Measurements from ENCODE around the gene TM4SF20. TPM values are rescaled to one million over a fixed set of nuclear protein-coding genes. Genes with fewer than 3 reads are reported as not detected.

Gene TM4SF20
- not detected in 2 replicates for total RNA-seq

- intact Hi-C loops (cut with micrococcal nuclease), result no loop called here
Observed at GRCh38 chr2:227379095-227379494, at the start of gene TM4SF20. TM4SF20 (minus strand) TSS chr2:227379306; CDS start chr2:227379268, 38 bp downstream.

DNA sequence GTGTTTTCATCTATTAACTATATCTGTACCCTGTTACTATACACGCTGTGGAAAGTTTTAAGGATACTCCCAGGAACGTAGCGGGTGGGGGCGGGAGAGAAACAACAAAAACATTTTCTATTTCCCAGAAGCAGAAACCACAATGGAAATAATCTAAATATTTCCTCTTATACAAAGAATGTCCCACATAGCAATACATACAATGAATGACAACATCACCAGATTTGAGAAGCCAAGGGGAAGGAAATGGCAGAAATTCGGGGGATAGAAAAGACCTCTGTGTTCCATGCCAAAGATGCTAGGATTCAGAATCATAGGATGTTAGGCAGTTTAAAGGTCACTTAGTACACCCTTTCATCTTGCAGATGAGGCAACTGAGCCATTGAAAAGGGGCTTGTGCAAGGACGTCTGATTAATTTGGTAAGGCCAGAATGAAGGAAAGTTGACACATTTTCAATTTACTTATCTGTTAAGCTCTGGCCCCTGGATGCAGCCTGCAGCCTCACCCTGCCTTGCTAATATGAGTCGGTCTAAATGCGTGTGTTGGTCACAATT lies 49.7 kb upstream of the TM4SF20 start:
- intact Hi-C loops (cut with micrococcal nuclease), result no loop called here

- intact Hi-C loops (cut with micrococcal nuclease), result no loop called here
Observed at GRCh38 chr2:227423656-227424499, 44.8 kb upstream of the TM4SF20 start.

DNA sequence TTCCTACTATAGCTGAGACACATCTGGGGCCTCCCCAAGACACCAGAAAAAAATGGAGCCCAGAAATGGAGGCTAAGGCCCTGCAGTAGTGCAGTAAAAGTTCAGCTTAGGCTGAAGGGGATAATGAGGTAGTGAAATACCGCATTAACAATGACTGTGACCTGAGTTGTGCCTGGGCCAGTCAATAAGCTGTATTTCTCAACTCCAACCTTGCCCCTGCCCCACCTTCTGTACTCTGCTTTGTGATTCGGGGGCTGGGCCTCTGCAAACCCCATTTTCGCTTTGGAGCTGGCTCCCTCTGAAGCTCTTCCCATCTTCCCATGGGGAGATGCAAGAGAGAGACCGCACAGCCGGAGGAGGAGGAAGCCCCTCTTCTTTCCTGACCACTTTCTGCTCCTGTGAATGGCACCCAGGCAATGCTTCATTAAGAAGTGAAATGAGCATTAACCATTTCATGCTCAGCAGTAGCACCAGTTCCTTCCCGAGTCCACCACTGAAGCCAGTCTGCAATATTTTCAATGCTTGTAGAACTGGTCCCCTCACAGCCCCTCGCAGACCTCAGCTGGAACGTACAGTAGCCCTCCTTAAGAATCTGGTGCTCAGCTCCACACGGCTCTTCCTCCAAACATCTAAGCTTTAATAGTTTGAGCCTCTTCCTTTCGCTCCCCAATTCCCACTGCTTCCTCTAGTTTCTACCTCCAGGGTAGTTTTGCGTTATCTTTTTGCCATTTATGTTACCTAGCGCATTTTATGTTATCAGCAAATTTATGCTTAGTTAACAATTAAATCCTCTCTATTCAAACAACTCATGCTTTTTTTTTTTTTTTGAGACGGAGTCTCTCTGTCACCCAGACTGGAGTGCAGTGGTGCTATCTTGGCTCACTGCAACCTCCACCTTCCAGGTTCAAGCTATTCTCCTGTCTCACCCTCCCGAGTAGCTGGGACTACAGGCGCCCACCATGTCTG lies 41.3 kb upstream of the TM4SF20 start:
- intact Hi-C loops (cut with micrococcal nuclease), result no loop called here

GRCh38 chr2:227416701-227417100 lies 37.6 kb upstream of the TM4SF20 start:
- intact Hi-C loops (cut with micrococcal nuclease), result no loop called here

DNA sequence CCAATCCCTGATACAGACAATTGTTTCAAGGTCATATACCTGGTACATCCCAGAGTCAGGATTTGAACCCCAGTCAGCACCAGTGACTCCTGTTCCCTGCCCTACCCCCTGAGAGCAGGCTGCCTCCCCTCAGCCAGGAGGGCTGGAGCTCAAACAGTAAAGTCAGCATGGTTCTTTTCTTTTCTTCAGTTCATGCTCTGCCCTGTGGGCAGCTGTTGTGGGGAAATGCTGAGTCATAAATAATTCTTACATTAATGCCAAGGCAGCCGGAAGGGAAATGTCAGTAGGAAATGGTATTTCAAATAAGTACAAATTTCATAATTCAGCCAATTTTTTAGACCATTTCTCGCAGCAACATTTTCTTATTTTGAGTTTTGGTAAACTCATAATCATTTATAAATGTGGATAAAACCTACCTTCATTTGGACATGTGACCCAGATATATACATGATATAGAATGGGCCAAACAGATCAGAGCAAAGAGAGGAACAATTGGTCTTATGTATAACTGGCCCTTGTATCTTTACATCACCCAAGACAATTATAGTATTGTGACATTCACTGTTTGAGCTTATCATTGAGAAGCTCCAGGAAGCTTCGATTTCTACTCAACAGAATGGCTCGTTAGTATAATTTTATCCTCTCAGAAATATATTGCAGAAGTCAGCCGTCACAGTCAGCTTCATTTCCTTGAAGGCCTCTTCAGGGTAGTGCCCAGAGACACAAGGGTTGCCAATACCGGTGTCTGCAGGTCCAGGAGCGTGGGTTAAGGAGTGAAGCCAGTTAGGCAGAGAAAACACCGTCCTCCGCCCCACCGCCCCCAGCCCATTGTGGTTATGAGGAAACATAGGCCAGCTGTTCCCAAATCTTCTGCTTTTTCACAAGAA lies 36.7 kb upstream of the TM4SF20 start:
- intact Hi-C loops (cut with micrococcal nuclease), result no loop called here

- intact Hi-C loops (cut with micrococcal nuclease), result no loop called here
Observed at GRCh38 chr2:227414846-227415245, 35.7 kb upstream of the TM4SF20 start.

- intact Hi-C loops (cut with micrococcal nuclease), result no loop called here
Observed at GRCh38 chr2:227413371-227413770, 34.3 kb upstream of the TM4SF20 start.

- intact Hi-C loops (cut with micrococcal nuclease), result no loop called here
Observed at GRCh38 chr2:227412877-227413276, 33.8 kb upstream of the TM4SF20 start.

GRCh38 chr2:227411990-227412350 lies 32.9 kb upstream of the TM4SF20 start:
- intact Hi-C loops (cut with micrococcal nuclease), result loop anchor here (1.0 to 2.0 kb wide), 3 partner anchors 50 to 87 kb away; partner anchors contain the start of genes AGFG1 and MFF

DNA sequence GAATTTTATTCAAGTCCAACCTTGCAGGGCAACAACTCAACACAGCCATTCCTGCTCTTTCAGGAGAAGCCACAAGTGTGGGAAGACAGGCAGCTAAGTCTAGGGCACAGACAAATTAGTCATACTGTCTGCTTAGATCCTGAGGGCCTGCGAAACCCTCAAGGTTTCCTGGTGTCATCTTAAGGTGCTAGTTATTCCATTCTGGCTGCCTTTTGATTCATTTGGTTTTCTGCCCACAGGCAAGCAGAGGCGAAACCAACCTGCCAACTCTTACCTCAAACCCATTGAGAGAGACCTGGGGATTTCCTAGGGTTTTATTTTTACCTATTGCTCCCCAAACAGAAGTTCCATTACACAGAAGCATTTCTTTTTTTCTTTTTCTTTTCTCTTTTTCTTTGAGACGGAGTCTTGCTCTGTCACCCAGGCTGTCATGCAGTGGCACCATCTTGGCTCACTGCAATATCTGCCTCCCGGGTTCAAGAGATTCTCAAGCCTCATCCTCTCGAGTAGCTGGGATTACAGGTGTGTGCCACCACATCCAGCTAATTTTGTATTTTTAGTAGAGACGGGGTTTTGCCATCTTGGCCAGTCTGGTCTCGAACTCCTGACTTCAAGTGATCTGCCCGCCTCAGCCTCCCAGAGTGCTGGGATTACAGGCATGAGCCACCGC lies 32.3 kb upstream of the TM4SF20 start:
- intact Hi-C loops (cut with micrococcal nuclease), result loop anchor here (1.0 to 2.0 kb wide), 3 partner anchors 51 to 86 kb away; partner anchors contain the start of genes AGFG1 and MFF

DNA sequence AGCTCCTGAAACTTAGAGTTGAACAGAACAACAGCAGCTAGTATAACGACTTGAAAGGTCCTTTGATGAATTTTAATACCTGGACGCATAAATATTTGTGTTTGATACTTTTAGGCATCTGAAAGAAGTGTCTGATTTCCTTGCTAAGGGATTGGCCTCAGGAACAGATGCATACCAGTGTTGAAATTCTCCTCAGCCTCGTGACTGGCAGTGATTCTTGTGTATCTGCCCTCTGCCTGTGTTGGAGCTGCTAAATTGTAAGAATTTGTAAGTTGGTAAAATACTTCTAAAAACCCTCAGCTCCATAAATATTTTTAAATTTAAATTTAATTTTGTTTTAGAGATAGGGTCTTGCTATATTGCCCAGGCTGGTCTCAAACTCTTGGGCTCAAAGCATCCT lies 31.1 kb upstream of the TM4SF20 start:
- intact Hi-C loops (cut with micrococcal nuclease), result loop anchor here (2.0 kb wide), 1 partner anchor 63 kb away; the partner anchor contains the start of gene AGFG1

DNA sequence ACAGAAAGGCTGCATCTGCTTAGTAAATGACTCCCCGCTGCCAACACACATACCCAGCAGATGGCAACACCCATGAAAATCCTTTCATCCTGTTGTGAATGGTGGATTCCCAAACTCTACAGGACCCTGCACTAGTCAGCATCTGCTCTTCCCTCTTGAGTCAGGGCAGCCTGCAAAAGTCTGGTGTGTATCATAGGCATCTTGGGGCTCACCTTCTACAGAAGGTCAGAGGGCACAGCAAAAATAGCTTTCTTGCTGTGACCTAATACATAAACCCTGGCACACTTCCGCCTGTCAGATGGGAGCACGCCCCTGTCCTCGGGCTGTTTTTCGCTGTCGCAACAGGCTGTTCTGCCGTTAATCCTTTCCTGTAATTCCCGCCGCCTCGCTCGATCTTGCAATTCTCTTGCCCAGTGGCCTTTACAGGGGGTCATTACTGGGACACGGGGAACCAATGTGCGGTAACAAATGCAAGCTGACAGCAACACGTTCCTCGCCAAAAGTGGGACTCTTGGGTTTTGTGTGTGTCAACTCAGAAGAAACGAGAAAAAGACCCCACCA lies 28.6 kb upstream of the TM4SF20 start:
- intact Hi-C loops (cut with micrococcal nuclease), result loop anchor here (2.0 to 10.0 kb wide), 2 partner anchors 359 to 457 kb away; no protein-coding TSS in a partner anchor

DNA sequence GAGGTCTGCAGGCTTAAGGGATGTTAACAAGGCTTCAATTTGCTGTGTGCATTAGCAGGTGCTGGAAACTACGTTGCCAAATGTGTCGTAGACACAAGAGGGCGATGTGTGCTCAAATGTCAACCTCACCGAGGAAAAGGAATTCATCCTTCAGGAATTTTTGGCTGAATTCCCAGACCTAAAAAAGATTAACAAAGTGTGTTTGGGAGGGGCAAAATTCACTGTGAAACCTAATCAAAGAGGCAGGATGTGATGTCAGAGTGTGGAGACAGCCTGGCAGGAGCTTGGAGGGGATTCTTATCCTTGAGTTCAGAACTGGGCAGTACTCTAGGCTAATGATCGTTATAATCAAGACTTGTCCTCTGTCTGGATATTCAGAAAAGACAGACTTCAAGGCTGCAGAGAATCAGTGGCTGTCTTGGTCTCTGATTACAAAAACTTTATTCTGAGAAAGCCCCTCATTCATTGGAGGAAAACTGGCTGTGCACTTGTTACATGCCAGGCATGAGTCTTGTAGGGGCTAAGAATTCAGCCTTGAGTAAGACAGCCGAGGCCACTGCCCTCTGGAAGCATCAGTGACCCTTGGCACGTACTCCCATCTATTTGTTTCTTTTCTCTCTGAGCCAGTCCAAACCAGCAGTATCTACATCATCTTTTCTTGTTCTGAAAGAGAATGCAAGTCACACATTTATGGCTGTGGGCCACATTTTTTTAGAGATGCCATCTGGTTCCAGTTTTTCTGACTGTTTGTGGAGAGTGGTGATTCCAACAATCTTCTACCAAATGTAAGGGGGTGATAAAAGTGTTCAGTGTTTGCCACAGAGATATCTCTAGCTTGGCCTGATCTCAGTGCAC lies 27.3 kb upstream of the TM4SF20 start:
- intact Hi-C loops (cut with micrococcal nuclease), result loop anchor here (1.0 to 10.0 kb wide), 3 partner anchors 252 to 458 kb away; no protein-coding TSS in a partner anchor

DNA sequence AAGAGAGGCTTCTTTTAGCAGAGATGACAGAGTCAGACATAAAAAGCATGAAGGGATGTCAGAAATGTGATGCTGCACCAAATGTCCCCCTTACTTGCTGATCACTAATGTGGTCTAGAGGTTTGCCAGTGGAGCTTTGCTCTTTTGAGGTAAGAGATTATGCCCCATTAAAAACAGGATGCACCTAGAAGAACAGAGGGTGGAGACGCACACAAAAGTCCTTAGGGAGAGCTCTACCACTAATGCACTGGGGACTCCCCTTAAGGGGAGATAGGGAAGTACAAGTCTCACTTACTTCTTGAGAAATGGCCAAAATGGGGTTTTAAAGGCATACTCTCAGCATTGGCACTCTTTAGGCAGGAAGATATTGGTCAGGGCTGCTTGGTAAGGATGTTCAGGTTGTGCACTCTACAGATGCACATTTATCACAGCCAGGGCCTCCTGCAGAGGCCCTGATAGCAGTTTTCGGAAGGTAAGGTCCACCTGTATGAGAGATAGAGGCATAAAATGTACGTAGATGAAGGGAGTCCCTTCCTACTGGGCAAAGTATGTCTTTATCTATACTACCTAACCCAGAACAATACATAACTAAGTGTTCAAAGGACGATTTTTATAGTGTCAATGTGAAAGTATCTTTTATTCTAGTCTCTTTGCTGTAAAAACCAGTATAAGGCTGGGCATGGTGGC lies 25.6 kb upstream of the TM4SF20 start:
- intact Hi-C loops (cut with micrococcal nuclease), result loop anchor here (10.0 kb wide), 1 partner anchor 460 kb away; no protein-coding TSS in a partner anchor

- intact Hi-C loops (cut with micrococcal nuclease), result loop anchor here (10.0 kb wide), 1 partner anchor 462 kb away; no protein-coding TSS in a partner anchor
Observed at GRCh38 chr2:227402959-227403358, 23.9 kb upstream of the TM4SF20 start.

DNA sequence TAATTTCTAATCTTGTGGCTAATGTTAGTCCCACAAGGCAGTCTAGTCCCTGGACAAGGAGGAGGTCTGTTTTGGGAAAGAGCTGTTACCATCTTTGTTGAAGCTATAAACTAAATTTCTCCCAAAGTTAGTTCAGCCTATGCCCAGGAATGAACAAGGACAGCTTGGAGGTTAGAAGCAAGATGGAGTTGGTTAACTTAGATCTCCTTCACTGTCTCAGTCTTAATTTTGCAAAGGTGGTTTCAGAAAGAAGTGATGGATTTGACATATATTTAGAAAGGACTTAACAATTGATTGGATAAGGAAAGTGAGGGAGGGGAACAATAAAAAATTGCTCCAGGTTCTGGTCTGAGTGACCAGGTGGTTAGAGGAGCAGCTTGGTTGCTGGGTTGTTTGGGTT lies 23.2 kb upstream of the TM4SF20 start:
- intact Hi-C loops (cut with micrococcal nuclease), result loop anchor here (10.0 kb wide), 1 partner anchor 462 kb away; no protein-coding TSS in a partner anchor

DNA sequence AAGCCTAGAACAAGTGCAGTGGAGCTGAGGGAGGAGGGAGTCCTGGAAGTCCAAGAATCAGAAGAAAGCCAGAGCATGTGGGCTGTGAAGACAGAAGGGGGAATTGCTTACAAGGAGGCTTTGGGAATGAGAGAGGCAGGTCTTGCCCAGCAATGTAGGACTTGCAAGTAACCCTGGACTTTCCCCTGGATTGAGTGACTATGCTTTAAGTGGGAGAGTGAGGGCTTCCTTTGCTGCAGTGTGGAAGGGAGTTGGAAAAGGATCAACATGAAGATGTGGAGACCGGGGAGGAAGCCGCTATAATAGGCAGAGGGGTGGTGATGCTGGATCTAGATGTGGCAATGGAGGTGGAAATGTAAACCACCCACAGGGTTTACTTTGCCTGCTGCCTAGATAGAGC lies 22.4 kb upstream of the TM4SF20 start:
- intact Hi-C loops (cut with micrococcal nuclease), result loop anchor here (10.0 kb wide), 1 partner anchor 463 kb away; no protein-coding TSS in a partner anchor

Measured in T-helper 1 cell treated with Interleukin-12 subunit alpha and Interleukin-12 subunit beta and Interleukin-4 antibody, amounts not matched to agents 30 ng/mL and 1 ng/mL, for 36 hours (primary cell).